22Rv1 (cell line): Measurements from ENCODE around the gene LRRN2.

Experiments
- CTCF ChIP-seq: fragments of 450-650 bp; IDR thresholded peaks from 2 replicates; pipeline ENCODE4 v1.5.1; 2017; ENCODE audit warnings: mild to moderate bottlenecking
- ZFX ChIP-seq: fragments of 450-650 bp; IDR thresholded peaks from 2 replicates; pipeline ENCODE4 v1.6.1; 2017; ENCODE audit warnings: antibody characterized with exemption, borderline replicate concordance

DNA sequence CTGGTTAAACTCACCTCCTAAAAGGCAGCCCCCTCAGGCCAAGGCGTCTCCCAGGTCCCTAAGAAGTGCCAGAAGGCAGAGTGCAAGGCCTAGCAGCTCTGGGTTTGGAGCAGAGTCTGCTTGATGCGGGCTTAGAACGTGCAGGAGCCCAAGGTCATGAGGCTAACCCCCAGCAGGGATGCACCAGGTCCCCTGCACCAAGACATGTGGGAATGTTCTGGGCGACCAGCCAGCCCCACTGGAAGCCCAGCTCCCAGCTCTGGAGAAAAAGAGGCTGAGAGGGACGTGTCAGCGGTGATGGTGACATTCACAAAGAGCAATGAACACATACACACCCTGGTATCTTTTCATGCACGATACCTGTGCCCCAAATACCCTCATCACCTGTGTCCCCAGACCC lies 5.1 kb downstream of the LRRN2 start:
- no peak for TF ChIP-seq CTCF
- no peak for TF ChIP-seq ZFX
